ENCODE measurements around the gene CELF2.

CELF2 gene

DNA sequence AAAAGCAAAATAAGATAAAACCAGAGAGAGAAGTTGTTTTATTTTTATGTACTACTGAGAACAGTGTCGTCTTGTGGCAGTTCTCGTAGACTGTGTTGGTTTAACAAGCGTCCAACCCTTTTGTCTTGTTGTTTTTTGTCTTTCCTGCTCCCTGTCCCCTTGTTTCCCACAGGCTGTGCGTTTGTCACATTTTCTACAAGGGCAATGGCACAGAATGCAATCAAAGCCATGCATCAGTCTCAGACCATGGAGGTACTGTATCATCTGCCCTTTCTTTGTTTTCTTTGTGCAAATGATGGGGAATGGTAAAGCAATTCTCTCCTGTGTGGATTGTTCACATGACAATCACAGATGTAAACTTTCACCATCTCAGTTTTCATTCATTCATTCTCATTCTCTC lies 248.8 kb downstream of the CELF2 start:
- no peak overlapping the region for H3K9ac ChIP-seq
- no peak overlapping the region for H3K4me2 ChIP-seq (ENCODE audit: low read length)
- H3K4me3 ChIP-seq (ENCODE audit: low read depth, low read length), result no peak overlapping the region
- TF ChIP-seq, protein P1, sequence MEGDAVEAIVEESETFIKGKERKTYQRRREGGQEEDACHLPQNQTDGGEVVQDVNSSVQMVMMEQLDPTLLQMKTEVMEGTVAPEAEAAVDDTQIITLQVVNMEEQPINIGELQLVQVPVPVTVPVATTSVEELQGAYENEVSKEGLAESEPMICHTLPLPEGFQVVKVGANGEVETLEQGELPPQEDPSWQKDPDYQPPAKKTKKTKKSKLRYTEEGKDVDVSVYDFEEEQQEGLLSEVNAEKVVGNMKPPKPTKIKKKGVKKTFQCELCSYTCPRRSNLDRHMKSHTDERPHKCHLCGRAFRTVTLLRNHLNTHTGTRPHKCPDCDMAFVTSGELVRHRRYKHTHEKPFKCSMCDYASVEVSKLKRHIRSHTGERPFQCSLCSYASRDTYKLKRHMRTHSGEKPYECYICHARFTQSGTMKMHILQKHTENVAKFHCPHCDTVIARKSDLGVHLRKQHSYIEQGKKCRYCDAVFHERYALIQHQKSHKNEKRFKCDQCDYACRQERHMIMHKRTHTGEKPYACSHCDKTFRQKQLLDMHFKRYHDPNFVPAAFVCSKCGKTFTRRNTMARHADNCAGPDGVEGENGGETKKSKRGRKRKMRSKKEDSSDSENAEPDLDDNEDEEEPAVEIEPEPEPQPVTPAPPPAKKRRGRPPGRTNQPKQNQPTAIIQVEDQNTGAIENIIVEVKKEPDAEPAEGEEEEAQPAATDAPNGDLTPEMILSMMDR (IDR thresholded peaks at IDR 0.05), result no peak
- H3K27me3 ChIP-seq (ENCODE audit: control insufficient read depth, insufficient read depth, low read length), result no peaks in the 10 kb centered on the region
- no peak overlapping the region for H2AFZ ChIP-seq
- H3K79me2 ChIP-seq, result no peaks in the 10 kb centered on the region
- no peaks in the 10 kb centered on the region for H3K9me3 ChIP-seq (ENCODE audit: control insufficient read depth, low read length)
- H3K27ac ChIP-seq, result no peak overlapping the region
- H3K4me1 ChIP-seq, result no peaks in the 10 kb centered on the region
- no peaks in the 10 kb centered on the region for H3K36me3 ChIP-seq (ENCODE audit: control insufficient read depth, insufficient read depth, low read length)

DNA sequence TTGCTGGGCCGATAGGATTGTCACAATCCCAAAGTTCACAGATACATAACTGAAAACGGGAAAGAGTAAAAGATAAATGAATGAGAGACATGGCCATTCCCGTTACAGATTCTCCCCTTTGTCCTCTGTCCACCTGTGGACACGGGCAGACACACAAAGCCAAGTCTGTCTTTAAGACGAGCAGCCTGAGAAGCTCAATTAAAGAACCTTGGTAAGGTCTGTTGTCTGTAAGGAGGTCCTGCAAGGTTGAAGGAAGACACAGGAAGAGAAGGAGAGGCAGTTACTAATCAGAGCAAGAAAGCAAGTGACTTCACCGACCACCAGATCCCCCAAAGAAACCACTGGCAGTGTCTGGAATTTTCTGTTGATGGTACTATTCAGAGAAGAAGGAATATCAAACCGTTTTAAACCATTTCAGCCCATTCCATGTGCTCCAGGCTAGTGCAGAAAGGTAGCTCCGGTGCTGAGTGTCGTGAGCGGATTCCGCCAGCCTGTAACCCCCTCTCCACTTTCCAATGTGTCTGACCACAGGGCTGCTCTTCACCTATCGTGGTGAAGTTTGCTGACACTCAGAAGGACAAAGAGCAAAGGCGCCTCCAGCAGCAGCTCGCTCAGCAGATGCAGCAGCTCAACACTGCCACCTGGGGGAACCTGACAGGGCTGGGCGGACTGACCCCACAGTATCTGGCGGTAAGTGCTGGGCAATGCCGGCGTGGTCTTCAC lies 252.6 kb downstream of the CELF2 start:
- H3K27ac ChIP-seq, result no peak overlapping the region
- H3K79me2 ChIP-seq, result no peaks in the 10 kb centered on the region
- H3K27me3 ChIP-seq (ENCODE audit: control insufficient read depth, insufficient read depth, low read length), result no peaks in the 10 kb centered on the region
- H3K9me3 ChIP-seq (ENCODE audit: control insufficient read depth, low read length), result no peaks in the 10 kb centered on the region
- no peaks in the 10 kb centered on the region for H3K4me1 ChIP-seq
- H3K4me2 ChIP-seq (ENCODE audit: low read length), result no peak overlapping the region
- no peak overlapping the region for H3K9ac ChIP-seq
- no peak overlapping the region for H3K4me3 ChIP-seq (ENCODE audit: low read depth, low read length)
- no peaks in the 10 kb centered on the region for H3K36me3 ChIP-seq (ENCODE audit: control insufficient read depth, insufficient read depth, low read length)
- no peak overlapping the region for H2AFZ ChIP-seq
- TF ChIP-seq, protein P1 (IDR thresholded peaks at IDR 0.05), result peak; percentile 87

DNA sequence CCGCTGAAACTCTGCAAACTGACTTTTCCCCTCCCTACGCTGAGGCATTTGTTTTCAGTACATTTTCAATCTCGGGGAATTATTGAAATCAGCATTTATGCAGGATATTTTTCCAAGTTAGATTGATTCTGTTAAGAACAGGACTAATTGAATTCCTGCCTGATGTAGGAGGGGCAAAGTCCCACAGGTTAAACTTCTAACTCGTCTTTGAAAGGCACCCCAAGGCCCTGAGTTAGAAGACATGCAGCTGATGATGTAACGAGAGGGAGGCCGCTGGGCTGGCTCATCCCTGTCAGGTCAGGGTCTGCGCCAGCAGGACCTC lies 253.1 kb downstream of the CELF2 start:
- Histone ChIP-seq H2AFZ (no peak overlapping the region), H3K4me1 (no peaks in the 10 kb centered on the region), H3K4me3 (ENCODE audit: low read depth, low read length) (no peak overlapping the region), H3K79me2 (no peaks in the 10 kb centered on the region), H3K27me3 (ENCODE audit: control insufficient read depth, insufficient read depth, low read length) (no peaks in the 10 kb centered on the region), H3K9ac (no peak overlapping the region), H3K27ac (no peak overlapping the region), H3K9me3 (ENCODE audit: control insufficient read depth, low read length) (no peaks in the 10 kb centered on the region), H3K4me2 (ENCODE audit: low read length) (no peak overlapping the region), H3K36me3 (ENCODE audit: control insufficient read depth, insufficient read depth, low read length) (no peaks in the 10 kb centered on the region)
- TF ChIP-seq, protein P1 (IDR thresholded peaks at IDR 0.05), result no peak

DNA sequence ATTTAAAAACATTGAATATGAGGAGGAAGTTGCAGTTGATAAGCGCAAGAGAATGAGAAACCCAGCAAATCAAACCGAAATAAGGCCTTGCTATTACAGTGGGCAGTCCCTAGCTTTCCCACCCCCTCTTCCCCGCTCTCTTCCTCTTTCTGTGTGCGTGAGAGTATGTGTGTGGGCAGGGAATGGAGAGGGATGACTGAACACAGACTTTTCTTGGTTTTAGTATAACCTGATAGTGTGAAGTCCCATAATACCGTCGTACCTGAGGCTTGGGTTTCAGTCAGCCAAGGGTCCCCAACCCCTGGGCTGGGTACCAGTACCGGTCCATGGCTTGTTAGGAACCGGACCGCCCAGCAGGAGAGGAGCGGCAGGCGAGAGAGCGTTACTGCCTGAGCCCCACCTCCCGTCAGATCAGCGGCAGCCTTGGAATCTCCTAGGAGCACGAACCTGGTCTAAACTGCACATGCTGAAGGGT lies 255.3 kb downstream of the CELF2 start:
- Histone ChIP-seq H3K79me2 (no peaks in the 10 kb centered on the region), H2AFZ (no peak overlapping the region), H3K27ac (no peak overlapping the region), H3K4me1 (no peaks in the 10 kb centered on the region), H3K4me3 (ENCODE audit: low read depth, low read length) (no peak overlapping the region), H3K4me2 (ENCODE audit: low read length) (no peak overlapping the region), H3K36me3 (ENCODE audit: control insufficient read depth, insufficient read depth, low read length) (no peaks in the 10 kb centered on the region), H3K27me3 (ENCODE audit: control insufficient read depth, insufficient read depth, low read length) (no peaks in the 10 kb centered on the region), H3K9me3 (ENCODE audit: control insufficient read depth, low read length) (no peaks in the 10 kb centered on the region), H3K9ac (no peak overlapping the region)
- TF ChIP-seq, protein P1 (IDR thresholded peaks at IDR 0.05), result no peak

DNA sequence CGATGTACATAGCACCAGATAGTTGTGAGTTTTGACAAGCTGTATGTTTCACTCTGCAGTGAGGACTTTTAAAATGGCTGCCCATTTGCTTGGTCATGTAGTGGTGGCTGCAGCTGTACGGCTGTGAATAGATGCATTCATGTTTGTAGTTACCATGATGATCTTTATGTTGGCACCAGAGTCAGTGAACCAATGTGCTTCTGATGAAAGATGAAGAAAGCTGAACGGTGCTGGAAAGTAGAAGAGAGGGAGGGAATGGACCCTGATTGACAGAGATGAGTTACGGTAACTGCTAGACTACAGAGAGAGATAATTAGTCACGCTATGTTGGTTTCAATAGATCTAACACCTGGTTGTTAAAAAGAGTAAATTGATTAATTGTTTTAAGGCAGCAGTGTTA lies 256.8 kb downstream of the CELF2 start:
- H3K4me1 ChIP-seq, result no peaks in the 10 kb centered on the region
- no peak overlapping the region for H2AFZ ChIP-seq
- no peak overlapping the region for H3K9ac ChIP-seq
- TF ChIP-seq, protein P1 (IDR thresholded peaks at IDR 0.05), result no peak
- no peak overlapping the region for H3K4me2 ChIP-seq (ENCODE audit: low read length)
- H3K36me3 ChIP-seq (ENCODE audit: control insufficient read depth, insufficient read depth, low read length), result no peaks in the 10 kb centered on the region
- no peak overlapping the region for H3K4me3 ChIP-seq (ENCODE audit: low read depth, low read length)
- no peaks in the 10 kb centered on the region for H3K27me3 ChIP-seq (ENCODE audit: control insufficient read depth, insufficient read depth, low read length)
- H3K79me2 ChIP-seq, result no peaks in the 10 kb centered on the region
- no peaks in the 10 kb centered on the region for H3K9me3 ChIP-seq (ENCODE audit: control insufficient read depth, low read length)
- no peak overlapping the region for H3K27ac ChIP-seq

All from parathyroid adenoma (tissue), 2 donors.